ENCODE results near the gene CTNND2. TPM values are rescaled to one million over a fixed set of nuclear protein-coding genes. Genes with fewer than 3 reads are reported as not detected.

CTNND2 gene
- polyA plus RNA-seq, 1 donor, result 2.8 TPM

DNA sequence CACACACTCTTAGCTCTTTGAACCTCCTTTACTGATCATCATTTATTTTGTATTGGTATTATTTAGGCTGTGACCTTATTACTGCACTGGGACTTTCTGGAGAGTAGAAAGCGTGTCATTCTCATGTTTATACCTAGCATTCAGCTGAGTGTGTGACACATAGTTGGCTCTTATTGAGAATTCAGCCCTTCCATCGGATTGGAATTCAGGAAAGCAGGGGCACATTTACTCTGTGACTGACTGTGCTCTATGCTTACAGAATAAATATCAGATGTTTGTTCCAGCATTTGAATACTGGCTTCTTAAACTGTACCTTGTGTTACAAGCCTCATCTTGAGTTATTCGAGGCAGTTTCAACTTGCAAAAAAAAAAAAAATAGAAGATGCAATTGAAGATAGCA lies 782.4 kb downstream of the CTNND2 start:
- H3K36me3 ChIP-seq (ENCODE audit: control insufficient read depth, insufficient read depth, low read length), result no peaks in the 10 kb centered on the region
- no peaks in the 10 kb centered on the region for H3K9me3 ChIP-seq (ENCODE audit: control insufficient read depth, low read depth, low read length)
- WGBS (ENCODE audit: insufficient coverage, low lambda C conversion rate), result 89% methylated on average over 1 of the region's 3 CpGs
- no peak overlapping the region for H3K4me3 ChIP-seq (ENCODE audit: low read length)
- no peaks in the 10 kb centered on the region for H3K4me1 ChIP-seq (ENCODE audit: control insufficient read depth, insufficient read depth, low read length)
- no peaks in the 10 kb centered on the region for H3K27me3 ChIP-seq (ENCODE audit: control insufficient read depth, insufficient read depth, low read length)
- H3K27ac ChIP-seq (ENCODE audit: low read length), result no peak overlapping the region
- DNase-seq, result no peak

DNA sequence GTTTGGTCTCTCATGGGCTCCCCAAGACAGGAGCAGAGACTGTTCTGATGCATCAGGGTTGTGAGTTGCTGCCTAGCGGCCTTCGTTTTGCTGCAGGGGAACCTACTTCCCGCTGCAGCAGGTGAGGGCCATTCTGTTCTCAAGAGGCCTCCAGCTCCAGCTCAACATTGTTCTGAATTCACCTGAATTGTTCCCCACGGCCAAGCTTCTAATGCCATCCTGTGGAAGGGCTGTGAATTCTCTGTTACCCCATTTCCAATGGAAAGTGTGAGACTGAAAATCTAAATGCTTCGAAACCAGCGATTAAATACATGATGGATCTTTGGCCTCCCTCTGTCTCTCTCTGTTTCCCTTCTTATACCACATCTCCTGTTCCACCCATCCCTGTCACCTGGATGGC lies 794.1 kb downstream of the CTNND2 start:
- Histone ChIP-seq H3K4me3 (ENCODE audit: low read length) (no peak overlapping the region), H3K4me1 (ENCODE audit: control insufficient read depth, insufficient read depth, low read length) (no peaks in the 10 kb centered on the region), H3K9me3 (ENCODE audit: control insufficient read depth, low read depth, low read length) (no peaks in the 10 kb centered on the region), H3K27ac (ENCODE audit: low read length) (no peak overlapping the region), H3K27me3 (ENCODE audit: control insufficient read depth, insufficient read depth, low read length) (no peaks in the 10 kb centered on the region), H3K36me3 (ENCODE audit: control insufficient read depth, insufficient read depth, low read length) (no peaks in the 10 kb centered on the region)
- no CpG with 5 or more reads among the region's 6 CpGs for whole genome bisulfite sequencing (ENCODE audit: insufficient coverage, low lambda C conversion rate)
- DNase-seq, result no peak

DNA sequence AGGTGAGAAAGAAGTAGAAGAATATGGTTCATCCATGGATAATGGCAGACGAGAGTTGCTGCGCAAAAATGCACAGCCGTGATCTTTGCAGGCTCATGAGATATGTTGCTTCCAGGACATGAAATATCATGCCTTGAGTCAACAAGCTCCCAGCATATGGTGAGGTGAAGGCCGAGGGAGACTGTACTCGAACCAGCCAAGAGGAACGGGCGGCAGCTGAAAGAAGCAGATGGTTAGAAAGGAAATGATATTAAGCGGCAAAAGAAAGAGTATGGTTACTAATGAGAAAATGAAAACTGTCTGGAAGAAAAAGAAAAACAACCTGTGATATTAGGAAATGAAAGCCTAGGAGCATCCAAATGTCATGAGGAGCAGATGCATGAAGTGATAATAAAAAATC lies 798.5 kb downstream of the CTNND2 start:
- Histone ChIP-seq H3K9me3 (ENCODE audit: control insufficient read depth, low read depth, low read length) (no peaks in the 10 kb centered on the region), H3K27me3 (ENCODE audit: control insufficient read depth, insufficient read depth, low read length) (no peaks in the 10 kb centered on the region), H3K4me1 (ENCODE audit: control insufficient read depth, insufficient read depth, low read length) (no peaks in the 10 kb centered on the region), H3K4me3 (ENCODE audit: low read length) (no peak overlapping the region), H3K36me3 (ENCODE audit: control insufficient read depth, insufficient read depth, low read length) (no peaks in the 10 kb centered on the region), H3K27ac (ENCODE audit: low read length) (no peak overlapping the region)
- DNase-seq, result no peak
- WGBS (ENCODE audit: insufficient coverage, low lambda C conversion rate), result 96% methylated on average over 5 of the region's 8 CpGs

DNA sequence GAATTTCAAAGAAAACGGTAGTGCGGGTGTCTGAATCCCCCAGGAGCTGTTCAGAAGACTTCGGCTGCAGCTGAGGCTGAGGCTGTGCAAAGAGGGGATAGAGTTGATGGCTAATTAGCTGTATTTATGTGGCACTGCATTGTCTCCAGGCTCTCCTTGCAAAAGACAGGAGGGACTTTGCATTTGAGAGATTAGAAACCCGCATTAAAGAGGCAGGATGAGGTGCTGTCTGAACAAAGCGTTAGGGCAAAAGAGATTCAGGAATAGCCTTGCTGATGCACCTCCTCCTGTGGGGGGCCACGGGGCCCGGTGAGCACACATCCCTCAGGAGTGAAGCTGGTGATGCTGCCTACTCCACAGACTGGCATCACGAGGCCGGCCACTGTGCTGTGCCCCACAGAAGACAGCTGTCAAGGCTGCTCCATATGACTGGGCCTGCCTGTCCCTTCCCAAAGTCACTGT lies 799.6 kb downstream of the CTNND2 start:
- Histone ChIP-seq H3K4me1 (ENCODE audit: control insufficient read depth, insufficient read depth, low read length) (no peaks in the 10 kb centered on the region), H3K4me3 (ENCODE audit: low read length) (no peak overlapping the region), H3K9me3 (ENCODE audit: control insufficient read depth, low read depth, low read length) (no peaks in the 10 kb centered on the region), H3K36me3 (ENCODE audit: control insufficient read depth, insufficient read depth, low read length) (no peaks in the 10 kb centered on the region), H3K27ac (ENCODE audit: low read length) (no peak overlapping the region), H3K27me3 (ENCODE audit: control insufficient read depth, insufficient read depth, low read length) (no peaks in the 10 kb centered on the region)
- no CpG with 5 or more reads among the region's 9 CpGs for WGBS (ENCODE audit: insufficient coverage, low lambda C conversion rate)
- no peak for DNase-seq

DNA sequence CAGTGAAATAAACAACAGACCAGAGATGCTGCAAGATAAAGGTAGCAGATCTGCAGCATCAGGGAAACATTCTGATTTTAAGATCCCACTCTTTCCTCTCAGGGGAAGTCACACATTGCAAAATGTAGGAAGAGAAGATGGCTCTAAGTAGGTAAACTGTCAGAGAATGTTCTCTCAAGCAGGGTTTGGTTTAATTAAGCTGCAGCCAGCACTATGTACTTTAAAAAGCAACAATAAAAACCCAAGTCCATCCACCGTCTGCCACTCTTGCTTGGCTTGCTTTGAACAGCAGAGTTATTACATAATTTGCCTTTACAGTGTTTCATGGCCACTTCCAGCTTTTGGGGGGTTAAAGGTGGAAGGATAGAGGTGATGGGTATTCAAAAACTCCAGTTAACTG lies 800.0 kb downstream of the CTNND2 start:
- Histone ChIP-seq H3K36me3 (ENCODE audit: control insufficient read depth, insufficient read depth, low read length) (no peaks in the 10 kb centered on the region), H3K27ac (ENCODE audit: low read length) (no peak overlapping the region), H3K4me1 (ENCODE audit: control insufficient read depth, insufficient read depth, low read length) (no peaks in the 10 kb centered on the region), H3K9me3 (ENCODE audit: control insufficient read depth, low read depth, low read length) (no peaks in the 10 kb centered on the region), H3K27me3 (ENCODE audit: control insufficient read depth, insufficient read depth, low read length) (no peaks in the 10 kb centered on the region), H3K4me3 (ENCODE audit: low read length) (no peak overlapping the region)
- no CpG with 5 or more reads among the region's 1 CpG for WGBS (ENCODE audit: insufficient coverage, low lambda C conversion rate)
- no peak for DNase-seq

DNA sequence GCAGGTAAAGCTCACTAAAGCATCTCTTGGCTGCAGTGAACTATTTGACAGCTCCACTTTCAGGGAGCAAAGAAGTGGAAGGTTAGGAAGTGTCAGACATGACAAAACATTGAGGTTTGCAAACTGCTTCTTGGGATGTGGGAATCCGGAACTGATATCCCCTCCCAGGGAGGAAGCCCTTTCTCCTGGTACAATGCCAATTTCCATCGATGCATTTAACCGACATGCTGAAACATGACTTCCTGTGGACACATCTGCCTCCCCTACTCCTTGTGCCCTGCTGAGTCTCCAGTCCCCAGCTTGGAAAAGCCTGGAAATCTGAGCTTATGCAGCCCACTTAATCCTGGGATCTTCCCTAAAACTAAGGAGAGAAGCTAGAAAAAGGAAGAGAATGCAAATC lies 820.1 kb downstream of the CTNND2 start:
- 100% methylated on average over 1 of the region's 3 CpGs for WGBS (ENCODE audit: insufficient coverage, low lambda C conversion rate)
- H3K36me3 ChIP-seq (ENCODE audit: control insufficient read depth, insufficient read depth, low read length), result no peaks in the 10 kb centered on the region
- no peak overlapping the region for H3K27ac ChIP-seq (ENCODE audit: low read length)
- H3K4me3 ChIP-seq (ENCODE audit: low read length), result no peak overlapping the region
- no peaks in the 10 kb centered on the region for H3K27me3 ChIP-seq (ENCODE audit: control insufficient read depth, insufficient read depth, low read length)
- no peaks in the 10 kb centered on the region for H3K9me3 ChIP-seq (ENCODE audit: control insufficient read depth, low read depth, low read length)
- no peaks in the 10 kb centered on the region for H3K4me1 ChIP-seq (ENCODE audit: control insufficient read depth, insufficient read depth, low read length)
- DNase-seq, result no peak

DNA sequence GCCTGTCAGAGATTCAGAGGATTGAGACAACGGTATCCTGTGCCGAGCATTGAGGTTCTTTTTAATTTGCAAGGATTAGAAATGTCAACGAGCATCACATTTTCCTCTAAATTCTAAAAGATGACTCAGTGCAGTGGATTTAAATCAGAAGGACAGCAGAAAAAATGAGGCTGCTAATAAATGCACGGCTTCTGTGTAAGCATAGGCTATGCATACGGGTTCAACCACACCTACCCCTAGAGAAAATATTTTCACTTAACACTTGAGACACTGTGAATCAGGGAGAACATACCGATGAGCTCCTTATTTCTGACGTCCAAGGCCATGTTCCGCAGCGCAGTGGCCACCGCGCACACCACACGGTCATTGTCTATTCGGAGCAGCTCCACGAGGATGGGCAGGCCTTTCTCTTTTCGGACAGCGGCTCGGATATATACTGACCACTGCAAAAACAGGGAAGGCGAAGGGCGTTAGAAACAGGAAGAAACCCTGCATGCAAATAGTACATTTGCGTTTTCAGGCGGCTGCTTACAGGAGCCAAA lies 821.8 kb downstream of the CTNND2 start:
- H3K27ac ChIP-seq (ENCODE audit: low read length), result no peak overlapping the region
- H3K27me3 ChIP-seq (ENCODE audit: control insufficient read depth, insufficient read depth, low read length), result no peaks in the 10 kb centered on the region
- WGBS (ENCODE audit: insufficient coverage, low lambda C conversion rate), result no CpG with 5 or more reads among the region's 21 CpGs
- no peak for DNase-seq
- H3K9me3 ChIP-seq (ENCODE audit: control insufficient read depth, low read depth, low read length), result no peaks in the 10 kb centered on the region
- H3K4me1 ChIP-seq (ENCODE audit: control insufficient read depth, insufficient read depth, low read length), result no peaks in the 10 kb centered on the region
- H3K36me3 ChIP-seq (ENCODE audit: control insufficient read depth, insufficient read depth, low read length), result no peaks in the 10 kb centered on the region
- no peak overlapping the region for H3K4me3 ChIP-seq (ENCODE audit: low read length)

DNA sequence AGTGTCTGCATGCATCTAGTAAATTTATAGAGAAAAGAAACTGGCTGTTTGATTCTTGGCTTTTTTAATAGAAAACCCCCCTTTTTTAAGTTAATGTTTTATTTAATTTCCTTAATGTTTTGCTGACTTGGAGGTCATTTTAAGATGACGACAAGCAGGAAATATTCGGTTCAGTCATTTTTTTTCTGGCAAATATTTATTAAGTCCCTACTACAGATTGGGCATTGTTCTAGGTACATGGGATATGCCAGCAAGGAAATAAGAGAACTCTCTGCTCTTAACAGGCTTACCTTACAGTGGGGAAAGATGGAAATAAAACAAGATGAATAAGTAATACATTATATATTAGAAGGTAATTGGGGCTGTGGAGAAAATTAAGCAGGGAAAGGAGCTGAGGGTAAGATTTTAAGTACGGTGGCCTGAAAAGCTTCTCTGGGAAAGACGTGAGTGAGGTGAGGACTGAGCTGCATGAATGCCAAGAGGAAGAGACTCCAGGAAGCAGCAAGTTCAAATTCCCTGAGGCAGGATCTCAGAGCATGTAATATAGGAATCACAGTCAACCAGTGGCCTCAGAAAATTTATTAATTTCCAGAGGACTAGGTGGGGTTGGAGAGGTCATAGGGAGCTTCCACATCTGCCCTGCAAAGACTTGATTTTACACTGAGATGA lies 827.2 kb downstream of the CTNND2 start:
- Histone ChIP-seq H3K4me3 (ENCODE audit: low read length) (no peak overlapping the region), H3K36me3 (ENCODE audit: control insufficient read depth, insufficient read depth, low read length) (no peaks in the 10 kb centered on the region), H3K27me3 (ENCODE audit: control insufficient read depth, insufficient read depth, low read length) (no peaks in the 10 kb centered on the region), H3K27ac (ENCODE audit: low read length) (no peak overlapping the region), H3K4me1 (ENCODE audit: control insufficient read depth, insufficient read depth, low read length) (no peaks in the 10 kb centered on the region), H3K9me3 (ENCODE audit: control insufficient read depth, low read depth, low read length) (no peaks in the 10 kb centered on the region)
- no peak for DNase-seq
- 95% methylated on average over 3 of the region's 4 CpGs for WGBS (ENCODE audit: insufficient coverage, low lambda C conversion rate)

DNA sequence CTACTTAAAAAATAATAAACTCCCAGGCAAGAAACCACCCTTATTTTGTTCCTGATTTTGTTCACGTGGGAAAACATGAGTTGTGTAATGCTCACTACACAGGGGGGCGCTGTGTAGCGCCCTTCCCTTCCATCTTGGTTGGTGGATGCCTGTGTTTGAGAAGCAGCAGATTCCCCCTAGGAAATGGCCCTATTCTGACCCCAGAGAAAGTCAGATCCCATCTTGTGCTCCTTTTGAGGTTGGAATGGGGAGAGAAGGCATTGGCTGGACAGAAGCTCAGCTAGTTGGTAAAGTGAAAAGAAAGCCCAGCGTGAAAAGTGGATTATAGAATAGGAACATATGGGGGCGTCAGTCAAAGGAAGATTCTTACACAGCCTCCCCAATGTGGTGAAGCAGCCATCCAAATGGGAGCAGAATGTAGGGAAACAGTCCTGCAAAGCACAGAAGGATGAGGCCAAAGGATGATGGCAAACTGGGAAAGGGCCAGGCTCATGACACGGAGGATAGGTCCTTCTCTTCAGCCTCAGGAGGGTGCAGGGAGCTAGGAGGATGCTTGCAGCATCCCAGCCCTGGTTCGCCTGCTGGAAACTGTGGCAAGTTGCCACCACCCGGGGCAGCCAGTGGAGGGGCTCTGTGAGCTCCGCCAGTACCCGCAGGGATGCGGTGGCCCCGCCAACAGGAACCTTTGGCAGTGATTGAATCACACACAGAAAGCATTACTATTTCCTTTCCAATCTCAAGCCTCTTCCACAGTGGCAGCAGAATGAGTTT lies 829.0 kb downstream of the CTNND2 start:
- Histone ChIP-seq H3K27me3 (ENCODE audit: control insufficient read depth, insufficient read depth, low read length) (no peaks in the 10 kb centered on the region), H3K4me3 (ENCODE audit: low read length) (no peak overlapping the region), H3K27ac (ENCODE audit: low read length) (no peak overlapping the region), H3K9me3 (ENCODE audit: control insufficient read depth, low read depth, low read length) (peaks cover 3% of the 10 kb centered on the region), H3K36me3 (ENCODE audit: control insufficient read depth, insufficient read depth, low read length) (no peaks in the 10 kb centered on the region), H3K4me1 (ENCODE audit: control insufficient read depth, insufficient read depth, low read length) (no peaks in the 10 kb centered on the region)
- DNase-seq, result no peak
- 100% methylated on average over 1 of the region's 12 CpGs for WGBS (ENCODE audit: insufficient coverage, low lambda C conversion rate)

DNA sequence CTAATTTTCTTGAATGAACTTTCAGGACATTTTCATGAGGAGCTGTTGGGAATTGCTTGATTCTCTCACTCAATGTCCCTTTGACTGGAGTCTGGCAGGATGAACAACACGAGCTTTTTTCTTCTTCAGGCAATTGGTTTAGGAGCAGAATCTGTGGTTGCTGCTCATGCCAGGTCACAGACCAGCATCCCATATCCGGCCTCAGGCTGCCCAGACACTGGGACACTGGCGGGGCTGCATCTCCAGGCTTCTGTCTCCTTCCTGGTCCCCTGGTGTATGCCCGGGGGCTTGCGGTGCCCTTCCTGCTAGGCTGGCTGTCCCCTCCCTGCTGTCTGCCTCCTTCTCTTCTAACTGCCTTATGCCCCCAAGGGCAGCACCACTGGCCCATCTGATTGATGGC lies 831.7 kb downstream of the CTNND2 start:
- Histone ChIP-seq H3K27ac (ENCODE audit: low read length) (no peak overlapping the region), H3K4me3 (ENCODE audit: low read length) (no peak overlapping the region), H3K36me3 (ENCODE audit: control insufficient read depth, insufficient read depth, low read length) (no peaks in the 10 kb centered on the region), H3K4me1 (ENCODE audit: control insufficient read depth, insufficient read depth, low read length) (no peaks in the 10 kb centered on the region), H3K9me3 (ENCODE audit: control insufficient read depth, low read depth, low read length) (peaks cover 3% of the 10 kb centered on the region), H3K27me3 (ENCODE audit: control insufficient read depth, insufficient read depth, low read length) (no peaks in the 10 kb centered on the region)
- DNase-seq, result no peak
- no CpG with 5 or more reads among the region's 5 CpGs for WGBS (ENCODE audit: insufficient coverage, low lambda C conversion rate)

All from large intestine (tissue), 3 donors.